ENCODE measurements around the gene HAUS6. TPM values are rescaled to one million over a fixed set of nuclear protein-coding genes. Genes with fewer than 3 reads are reported as not detected.
"Not testable (repeated sequence)": the region's sequence is repeated elsewhere in the genome, so short reads cannot be mapped to it uniquely, and the experiment has no call there.

Gene HAUS6
- total RNA-seq, 1 experiment from 2014 or later, result 16.7 TPM

DNA sequence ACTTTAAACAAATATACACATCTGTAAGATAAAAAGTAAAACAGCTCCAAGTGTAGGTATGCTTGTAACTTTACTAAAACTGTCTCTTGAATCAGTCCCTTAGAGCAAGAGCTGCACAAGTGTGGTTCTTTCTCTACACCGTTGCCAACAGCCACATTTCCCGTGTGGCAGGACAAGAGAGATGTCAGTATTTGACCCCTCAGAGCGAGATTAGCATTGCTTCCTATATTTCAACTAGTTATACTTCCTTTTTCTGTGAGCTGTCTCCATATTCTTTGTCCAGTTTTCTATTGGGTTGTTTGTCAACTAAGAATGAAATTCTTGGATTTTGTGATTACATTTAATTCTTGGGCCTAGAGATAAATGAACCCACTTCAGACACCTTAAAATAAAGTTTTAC, 16.5 kb upstream of the HAUS6 start:
- no peak for DNase-seq (ENCODE audit: low read depth)
- in situ Hi-C loops (cut with HindIII; ENCODE audit: low pct_unique_long_range_greater_than_20kb, low sequenced_read_pairs), result no loop called here

DNA sequence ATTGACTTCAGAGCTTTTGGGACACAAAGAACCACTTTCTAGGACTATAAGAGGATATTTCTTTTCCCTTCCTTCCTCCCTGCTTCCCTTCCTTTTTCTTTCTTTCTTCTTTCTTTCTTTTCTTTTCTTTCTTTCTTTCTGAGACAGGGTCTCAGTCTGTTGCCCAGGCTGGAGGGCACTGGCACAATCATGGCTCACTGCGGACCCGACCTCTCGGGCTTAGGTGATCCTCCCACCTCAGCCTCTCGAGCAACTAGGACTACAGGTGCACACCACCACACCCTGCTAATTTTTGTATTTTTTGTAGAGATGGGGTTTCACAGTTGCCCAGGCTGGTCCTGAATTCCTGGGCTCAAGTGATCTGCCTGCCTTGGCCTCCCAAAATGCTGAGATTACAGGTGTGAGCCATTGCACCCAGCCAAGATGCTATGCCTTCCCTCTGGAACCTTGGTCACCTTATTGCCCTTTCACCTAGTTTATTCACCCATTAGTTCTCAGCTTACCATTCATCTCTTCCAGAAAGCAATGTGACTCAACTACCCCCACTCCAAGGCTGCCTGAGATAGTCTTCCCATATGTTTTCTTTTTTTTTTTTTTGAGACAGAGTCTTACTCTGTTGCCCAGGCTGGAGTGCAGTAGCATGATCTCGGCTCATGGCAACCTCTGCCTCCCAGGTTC, 14.5 kb upstream of the HAUS6 start:
- in situ Hi-C loops (cut with HindIII; ENCODE audit: low pct_unique_long_range_greater_than_20kb, low sequenced_read_pairs), result no loop called here
- DNase-seq (ENCODE audit: low read depth), result no peak

DNA sequence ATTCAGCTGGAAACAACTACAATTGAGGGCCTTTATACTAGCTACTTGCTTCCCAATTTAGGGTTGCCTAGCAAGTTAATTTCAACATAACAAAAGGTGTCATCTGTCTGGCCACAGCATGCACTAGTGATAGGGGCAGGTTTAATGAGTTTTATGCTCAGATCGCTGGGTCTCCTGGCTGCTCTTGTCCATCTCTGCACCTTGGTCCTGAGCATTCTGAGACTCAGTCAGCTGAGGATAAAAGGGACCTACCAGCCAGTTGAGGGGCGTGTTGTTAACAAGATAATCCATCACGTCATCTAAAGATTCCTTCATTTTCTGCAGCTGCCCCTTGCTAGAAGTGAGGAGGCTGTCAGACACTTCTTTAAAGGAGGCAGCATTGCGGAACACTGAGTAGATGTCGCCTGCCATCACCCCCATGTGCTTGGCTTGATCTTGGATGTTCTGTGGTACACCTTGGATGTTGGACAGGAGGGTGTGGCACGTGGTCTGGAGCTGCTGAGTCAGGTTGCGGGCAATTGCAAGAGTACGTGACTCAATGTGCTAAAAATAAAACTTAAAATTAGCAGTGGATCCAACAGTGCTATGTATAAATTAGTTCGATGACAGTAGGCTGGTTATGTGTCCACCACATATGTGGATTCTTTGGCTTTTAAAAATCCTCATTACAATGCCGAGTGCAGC, 13.5 kb upstream of the HAUS6 start:
- peak; percentile 38 for DNase-seq (ENCODE audit: low read depth)
- in situ Hi-C loops (cut with HindIII; ENCODE audit: low pct_unique_long_range_greater_than_20kb, low sequenced_read_pairs), result no loop called here

DNA sequence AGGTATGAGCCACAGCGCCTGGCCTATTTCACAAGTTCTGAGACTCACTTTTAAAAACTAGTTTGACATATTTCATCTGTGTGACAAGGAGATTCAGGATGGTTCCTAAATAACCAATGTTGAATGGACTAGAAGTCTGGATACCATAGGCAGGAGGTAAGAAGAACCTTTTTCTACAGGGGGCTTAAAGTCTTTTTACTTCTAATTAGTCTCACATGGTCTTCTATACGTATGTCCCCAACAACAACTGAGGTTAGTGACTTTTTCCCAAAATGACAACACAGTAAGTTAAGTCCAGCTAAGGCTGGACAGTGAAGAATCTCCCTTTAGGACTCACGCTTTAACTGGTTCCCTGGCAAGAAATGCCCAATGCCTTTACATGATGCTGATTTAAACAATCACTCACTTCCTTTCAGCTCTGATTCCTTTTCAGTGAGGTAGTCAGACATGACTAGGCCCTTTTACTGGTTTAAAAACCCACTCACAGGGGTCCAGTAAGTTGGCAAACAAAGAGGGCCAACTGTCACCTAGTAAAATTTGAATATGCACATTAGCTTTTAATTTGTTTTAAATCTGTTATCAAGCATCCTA, 12.1 kb upstream of the HAUS6 start:
- no peak for DNase-seq (ENCODE audit: low read depth)

DNA sequence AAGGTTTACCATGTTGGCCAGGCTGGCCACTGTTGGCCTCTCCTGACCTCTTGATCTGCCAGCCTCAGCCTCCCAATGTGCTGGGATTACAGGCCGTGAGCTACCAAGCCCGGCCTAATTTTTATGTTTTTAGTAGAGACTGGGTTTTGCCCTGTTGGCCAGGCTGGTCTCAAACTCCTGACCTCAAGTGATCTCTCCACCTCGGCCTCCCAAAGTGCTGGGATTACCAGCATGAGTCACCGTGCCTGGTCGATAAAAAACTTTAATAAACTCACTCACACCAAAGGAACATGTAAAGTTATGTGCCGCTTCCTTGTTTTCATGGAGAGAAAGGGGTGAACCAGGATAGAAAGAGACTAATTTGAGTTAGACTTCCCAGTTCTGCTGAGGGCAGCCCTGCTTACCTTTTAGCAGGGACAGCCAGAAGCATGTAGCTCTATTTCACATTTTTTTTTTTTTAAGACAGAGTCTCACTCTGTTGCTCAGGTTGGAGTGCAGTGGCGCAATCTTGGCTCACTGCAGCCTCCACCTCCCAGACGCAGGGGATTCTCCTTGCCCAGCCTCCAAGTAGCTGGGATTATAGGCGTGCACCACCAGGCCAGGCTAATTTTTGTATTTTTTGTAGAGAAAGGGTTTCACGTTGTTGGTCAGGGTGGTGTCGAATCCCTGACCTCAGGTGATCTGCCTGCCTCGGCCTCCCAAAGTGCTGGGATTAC, 11.4 kb upstream of the HAUS6 start:
- DNase-seq (ENCODE audit: low read depth), result peak; percentile 35
- in situ Hi-C loops (cut with HindIII; ENCODE audit: low pct_unique_long_range_greater_than_20kb, low sequenced_read_pairs), result no loop called here

More for the DNA sequence above, 12.1 kb upstream of the HAUS6 start:
- in situ Hi-C loops (cut with HindIII; ENCODE audit: low pct_unique_long_range_greater_than_20kb, low sequenced_read_pairs), result no loop called here

DNA sequence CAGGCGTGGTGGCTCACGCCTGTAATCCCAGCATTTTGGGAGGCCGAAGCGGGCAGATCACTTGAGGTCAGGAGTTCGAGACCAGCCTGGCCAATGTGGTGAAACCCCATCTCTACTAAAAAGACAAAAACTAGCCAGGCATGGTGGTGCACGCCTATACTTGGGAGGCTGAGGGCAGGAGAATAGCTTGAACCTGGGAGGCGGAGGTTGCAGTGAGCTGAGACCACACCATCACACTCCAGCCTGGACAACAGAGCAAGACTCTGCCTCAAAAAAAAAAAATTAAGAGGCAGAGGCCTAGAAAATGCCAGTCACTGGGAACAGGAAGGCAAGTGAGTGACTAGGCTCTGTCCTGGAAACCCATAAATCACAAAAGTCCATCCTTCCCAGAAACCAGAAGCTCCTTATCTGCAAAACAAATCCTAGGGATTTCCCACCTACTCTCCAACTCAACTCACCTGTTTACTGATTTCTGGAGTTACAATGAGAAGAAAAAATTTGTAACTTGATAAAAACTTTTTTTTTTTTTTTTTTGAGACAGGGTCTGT, 10.4 kb upstream of the HAUS6 start:
- in situ Hi-C loops (cut with HindIII; ENCODE audit: low pct_unique_long_range_greater_than_20kb, low sequenced_read_pairs); DNase-seq (ENCODE audit: low read depth): not testable (repeated sequence)

DNA sequence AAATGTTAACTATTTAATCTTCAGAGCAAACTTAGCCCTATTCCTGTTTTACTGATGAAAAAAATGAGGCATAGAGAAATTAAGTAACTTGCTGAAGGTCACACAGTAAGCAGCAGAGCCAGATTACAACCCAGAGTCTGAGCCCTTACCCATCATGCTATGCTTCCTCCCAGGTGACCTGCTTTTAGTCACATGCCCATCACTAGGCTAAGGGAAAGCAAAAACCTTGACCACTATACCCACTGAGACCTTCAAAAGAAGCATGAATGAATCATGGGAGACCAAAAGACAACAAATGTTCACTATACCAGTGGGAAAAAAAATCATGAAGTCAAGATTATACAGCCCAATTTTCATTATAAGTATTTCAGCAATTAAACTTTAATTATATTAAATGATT, 5.3 kb upstream of the HAUS6 start:
- DNase-seq (ENCODE audit: low read depth), result no peak
- in situ Hi-C loops (cut with HindIII; ENCODE audit: low pct_unique_long_range_greater_than_20kb, low sequenced_read_pairs), result no loop called here

DNA sequence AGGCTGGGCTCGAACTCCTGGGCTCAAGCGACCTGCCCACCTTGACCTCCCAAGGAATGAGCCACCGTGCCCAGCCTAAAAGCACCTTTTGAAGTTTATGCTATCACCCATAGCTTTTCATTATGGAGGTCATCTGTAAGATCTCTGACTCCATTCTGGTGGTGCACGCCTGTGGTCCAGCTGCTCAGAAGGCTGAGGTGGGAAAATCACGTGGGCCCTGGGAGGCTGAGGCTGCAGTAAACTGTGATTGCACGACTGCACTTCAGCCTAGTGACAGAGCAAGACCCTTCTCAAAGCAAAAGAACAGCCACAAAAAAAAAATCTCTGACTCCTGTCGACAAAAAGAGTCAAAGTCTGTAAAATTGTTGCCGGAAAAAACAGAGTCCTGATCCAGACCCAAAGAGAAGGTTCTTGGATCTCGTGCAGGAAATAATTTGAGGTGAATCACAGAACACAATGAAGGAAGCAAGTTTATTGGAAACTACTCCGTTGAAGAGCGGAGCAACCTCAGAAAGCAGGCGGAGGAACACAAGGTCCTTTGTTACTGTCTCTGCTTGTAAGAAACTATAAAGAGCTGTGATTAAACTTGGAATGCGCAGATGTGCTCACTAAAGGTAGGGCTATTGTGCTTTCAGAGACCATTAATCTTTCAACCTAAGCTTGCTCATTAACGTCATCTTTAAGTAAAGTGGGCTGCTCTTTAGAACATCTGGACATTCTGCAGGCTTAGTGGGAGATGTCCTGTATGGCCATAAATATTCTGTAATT, 2.0 kb upstream of the HAUS6 start:
- in situ Hi-C loops (cut with HindIII; ENCODE audit: low pct_unique_long_range_greater_than_20kb, low sequenced_read_pairs), result no loop called here
- DNase-seq (ENCODE audit: low read depth), result no peak

DNA sequence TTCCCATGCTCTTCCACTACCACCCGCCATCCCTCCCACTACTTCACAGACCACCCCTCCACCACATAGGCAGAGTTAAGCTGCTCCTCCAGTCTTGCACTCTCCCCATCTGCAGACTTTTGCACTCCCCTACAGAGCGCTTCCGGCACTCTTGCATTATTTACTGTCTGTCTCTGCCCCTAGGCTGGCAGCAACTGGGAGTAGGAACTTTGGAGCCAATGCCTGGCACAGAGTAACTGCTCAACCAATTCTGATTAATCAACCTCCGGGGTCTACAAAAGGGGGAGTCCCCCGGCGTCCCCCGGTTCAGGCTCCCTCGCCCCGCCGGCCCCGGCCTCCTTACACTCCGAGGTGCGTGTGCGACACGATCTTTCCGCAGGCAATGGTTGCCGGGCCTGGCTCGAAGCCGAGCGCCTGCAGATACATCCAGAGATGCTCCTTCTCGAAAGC, 498 bp downstream of the HAUS6 start:
- in situ Hi-C loops (cut with HindIII; ENCODE audit: low pct_unique_long_range_greater_than_20kb, low sequenced_read_pairs), result no loop called here
- no peak for DNase-seq (ENCODE audit: low read depth)

DNA sequence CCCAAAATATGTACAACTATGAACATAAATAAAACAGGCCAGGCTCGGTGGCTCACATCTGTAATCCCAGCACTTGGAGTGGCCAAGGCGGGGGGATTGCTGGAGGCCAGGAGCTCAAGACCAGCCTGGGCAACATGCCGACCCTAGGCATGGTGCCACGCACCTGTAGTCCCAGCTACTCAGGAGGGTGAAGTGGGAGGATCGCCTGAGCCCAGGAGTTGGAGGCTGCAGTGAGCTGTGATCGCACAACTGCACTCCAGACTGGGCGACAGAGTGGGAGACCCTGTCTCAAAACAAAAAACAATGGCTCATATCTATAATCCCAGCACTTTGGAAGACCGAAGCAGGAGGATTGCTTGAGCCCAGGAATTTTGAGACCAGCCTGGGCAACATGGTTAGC, 1.5 kb downstream of the HAUS6 start:
- in situ Hi-C loops (cut with HindIII; ENCODE audit: low pct_unique_long_range_greater_than_20kb, low sequenced_read_pairs), result no loop called here
- no peak for DNase-seq (ENCODE audit: low read depth)

DNA sequence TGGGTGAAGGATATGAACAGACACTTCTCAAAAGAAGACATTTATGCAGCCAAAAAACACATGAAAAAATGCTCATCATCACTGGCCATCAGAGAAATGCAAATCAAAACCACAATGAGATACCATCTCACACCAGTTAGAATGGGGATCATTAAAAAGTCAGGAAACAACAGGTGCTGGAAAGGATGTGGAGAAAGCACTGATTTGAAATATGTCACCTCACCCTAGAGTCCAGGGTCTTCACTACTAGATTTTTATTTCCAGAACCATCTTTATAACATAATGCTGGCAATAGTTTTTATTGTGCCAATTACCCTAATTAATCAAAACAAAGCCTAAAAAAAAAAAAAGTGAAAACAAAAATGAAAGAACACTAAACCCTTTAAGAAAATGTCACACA, 5.3 kb downstream of the HAUS6 start:
- DNase-seq (ENCODE audit: low read depth); in situ Hi-C loops (cut with HindIII; ENCODE audit: low pct_unique_long_range_greater_than_20kb, low sequenced_read_pairs): not testable (repeated sequence)

DNA sequence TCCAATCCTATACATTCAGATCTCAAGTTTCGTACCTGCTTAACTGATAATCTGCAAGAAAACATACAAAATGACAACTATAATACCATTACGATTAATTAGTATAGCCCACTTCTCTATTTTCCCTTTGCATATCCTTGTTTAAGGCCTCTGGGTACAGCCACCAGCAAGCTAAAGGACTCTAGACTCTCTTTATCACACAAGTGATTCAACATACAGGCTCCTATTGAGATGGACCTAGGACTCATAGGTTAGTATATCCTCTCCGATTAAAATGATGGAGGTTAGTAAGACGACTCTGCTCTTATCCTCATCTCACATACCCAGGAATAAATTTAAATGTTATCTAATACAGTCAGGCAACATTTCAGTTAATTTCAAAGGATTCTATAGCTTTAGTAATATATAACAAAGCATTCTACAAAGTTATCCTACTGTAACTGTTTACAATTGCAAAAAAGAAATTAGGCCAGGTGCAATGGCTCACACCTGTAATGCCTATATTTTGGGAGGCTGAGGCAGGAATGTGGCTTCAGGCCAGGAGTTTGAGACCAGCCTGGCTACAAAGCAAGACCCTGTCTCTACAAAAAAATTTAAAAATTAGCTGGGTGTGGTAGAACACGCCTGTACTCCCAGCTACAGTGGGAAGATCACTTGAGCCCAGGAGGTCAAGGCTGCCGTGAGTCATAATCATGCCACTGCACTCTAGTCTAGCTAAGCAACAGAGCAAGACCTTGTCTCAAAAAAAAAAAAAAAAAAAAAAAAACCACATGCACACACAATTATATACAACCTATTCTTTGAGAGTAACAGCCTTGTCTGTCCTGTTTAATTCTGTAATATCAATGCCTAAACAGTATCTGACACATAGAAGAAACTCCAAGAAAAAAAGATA, 15.4 kb downstream of the HAUS6 start:
- peak; percentile 77 for DNase-seq (ENCODE audit: low read depth)
- in situ Hi-C loops (cut with HindIII; ENCODE audit: low pct_unique_long_range_greater_than_20kb, low sequenced_read_pairs), result no loop called here

DNA sequence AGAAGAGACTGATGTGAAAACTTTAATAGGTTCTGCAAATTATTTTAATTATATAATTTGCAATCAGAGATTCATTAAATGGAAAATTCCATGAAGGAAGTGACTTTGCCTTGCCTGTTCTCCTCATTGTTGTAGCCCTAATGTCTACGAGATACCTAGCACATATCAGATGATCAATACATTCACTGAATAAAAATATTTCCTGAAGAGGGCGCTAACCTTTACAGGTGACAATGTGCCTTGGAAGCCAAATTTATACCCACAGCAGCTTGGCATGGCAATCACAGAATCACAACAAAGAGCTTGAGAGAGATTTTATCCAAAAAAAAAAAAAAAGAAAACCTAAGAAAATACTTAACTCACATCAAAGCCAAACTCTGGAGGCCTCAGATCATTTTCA, 17.4 kb downstream of the HAUS6 start:
- in situ Hi-C loops (cut with HindIII; ENCODE audit: low pct_unique_long_range_greater_than_20kb, low sequenced_read_pairs), result no loop called here
- DNase-seq (ENCODE audit: low read depth), result no peak

DNA sequence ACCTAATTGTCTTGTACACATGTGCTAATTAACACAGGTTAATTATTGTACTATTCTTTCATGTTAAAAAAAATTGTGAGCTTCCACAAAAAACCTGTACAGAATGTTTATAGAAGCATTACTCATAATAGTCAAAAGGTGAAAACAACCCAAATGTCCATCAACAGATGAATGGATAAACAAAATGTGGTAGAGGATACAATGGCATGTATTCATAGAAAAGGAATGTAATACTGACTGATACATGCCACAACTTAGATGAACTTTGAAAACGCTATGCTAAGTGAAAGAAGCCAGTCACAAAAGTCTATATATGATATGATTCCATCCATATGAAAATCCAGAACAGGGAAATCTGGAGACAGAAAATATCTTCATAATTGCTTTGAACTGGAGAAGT, 27.9 kb downstream of the HAUS6 start:
- peak; percentile 19 for DNase-seq (ENCODE audit: low read depth)
- in situ Hi-C loops (cut with HindIII; ENCODE audit: low pct_unique_long_range_greater_than_20kb, low sequenced_read_pairs), result no loop called here

DNA sequence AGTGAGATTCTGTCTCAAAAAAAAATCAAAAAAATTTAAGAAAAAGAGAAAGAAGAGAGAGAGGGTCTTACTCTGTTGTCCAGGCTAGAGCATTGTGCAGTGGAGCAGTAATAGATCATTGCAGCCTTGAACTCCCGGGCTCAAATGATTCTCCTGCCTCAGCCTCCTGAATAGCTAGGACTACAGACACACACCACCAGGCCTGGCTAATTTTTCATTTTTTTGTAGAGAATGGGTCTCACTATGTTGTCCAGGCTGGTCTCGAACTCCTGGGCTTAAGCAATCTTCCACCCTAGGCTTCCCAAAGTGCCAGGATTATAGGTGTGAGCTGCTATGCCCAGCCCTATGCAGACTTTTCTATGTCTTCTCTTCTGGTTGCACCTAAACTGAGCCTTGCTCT, 28.5 kb downstream of the HAUS6 start:
- in situ Hi-C loops (cut with HindIII; ENCODE audit: low pct_unique_long_range_greater_than_20kb, low sequenced_read_pairs), result no loop called here

DNA sequence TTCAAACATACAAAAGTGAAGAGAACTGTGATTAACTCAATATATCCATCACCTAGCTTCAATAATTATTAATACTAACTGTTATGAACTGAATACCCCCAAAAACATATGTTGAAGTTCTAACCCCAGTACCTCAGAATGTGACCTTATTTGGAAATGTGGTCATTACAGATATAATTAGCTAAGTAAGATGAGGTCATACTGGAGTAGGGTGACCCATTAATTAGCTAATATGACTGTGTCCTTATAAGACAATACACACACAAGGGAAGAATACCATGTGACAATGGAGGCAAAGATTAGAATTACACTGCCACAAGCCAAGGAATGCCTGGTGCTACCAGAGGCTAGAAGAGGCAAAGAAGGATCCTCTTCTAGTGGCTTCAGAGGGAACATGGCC, 45.7 kb downstream of the HAUS6 start:
- in situ Hi-C loops (cut with HindIII; ENCODE audit: low pct_unique_long_range_greater_than_20kb, low sequenced_read_pairs), result no loop called here
- no peak for DNase-seq (ENCODE audit: low read depth)

More for the DNA sequence above, 28.5 kb downstream of the HAUS6 start:
- no peak for DNase-seq (ENCODE audit: low read depth)
